ENCODE measurements around the gene NR5A2.

NR5A2 gene

GRCh38 chr1:200075522-200075921, 48.0 kb downstream of the NR5A2 start:
- no peak for DNase-seq

GRCh38 chr1:200075938-200076546, 48.5 kb downstream of the NR5A2 start:
- DNase-seq = no peak

GRCh38 chr1:200079232-200079940, 51.9 kb downstream of the NR5A2 start:
- no peak for DNase-seq

- peak; percentile 52 for DNase-seq
Observed at GRCh38 chr1:200081151-200081968, 53.9 kb downstream of the NR5A2 start.

- DNase-seq = peak; percentile 52
Observed at GRCh38 chr1:200081969-200082245, 54.4 kb downstream of the NR5A2 start.

- no peak for DNase-seq
Observed at GRCh38 chr1:200082329-200082728, 54.8 kb downstream of the NR5A2 start.

- no peak for DNase-seq
Observed at GRCh38 chr1:200090252-200091159, 63.0 kb downstream of the NR5A2 start.

- no peak for DNase-seq
Observed at GRCh38 chr1:200095057-200095577, 67.6 kb downstream of the NR5A2 start.

- no peak for DNase-seq
Observed at GRCh38 chr1:200096774-200097173, 69.3 kb downstream of the NR5A2 start.

- DNase-seq = no peak
Observed at GRCh38 chr1:200099040-200099439, 71.5 kb downstream of the NR5A2 start.

- DNase-seq = no peak
Observed at GRCh38 chr1:200103966-200104583, 76.6 kb downstream of the NR5A2 start.

- peak; percentile 22 for DNase-seq
Observed at GRCh38 chr1:200107004-200107470, 79.5 kb downstream of the NR5A2 start.

- DNase-seq = no peak
Observed at GRCh38 chr1:200108659-200109058, 81.1 kb downstream of the NR5A2 start.

GRCh38 chr1:200112290-200112689, 84.8 kb downstream of the NR5A2 start:
- no peak for DNase-seq

GRCh38 chr1:200115532-200115931, 88.0 kb downstream of the NR5A2 start:
- DNase-seq = no peak

GRCh38 chr1:200116324-200116723, 88.8 kb downstream of the NR5A2 start:
- no peak for DNase-seq

GRCh38 chr1:200118779-200119505, 91.4 kb downstream of the NR5A2 start:
- peak; percentile 73 for DNase-seq

GRCh38 chr1:200121421-200121820, 93.9 kb downstream of the NR5A2 start:
- DNase-seq = no peak

GRCh38 chr1:200124309-200124708, 96.8 kb downstream of the NR5A2 start:
- no peak for DNase-seq

- DNase-seq = no peak
Observed at GRCh38 chr1:200128081-200128480, 100.6 kb downstream of the NR5A2 start.

All from NCI-H1417 treated with DMSO at 0.1 percent for 48 hours (cell line).